Activated T-helper 17 cell treated with anti-CD3 and anti-CD28 coated beads, Interleukin-2, amount 50 U/mL, for 72 hours (primary cell): Measurements from ENCODE around the gene SYDE1. TPM values are rescaled to one million over a fixed set of nuclear protein-coding genes. Genes with fewer than 3 reads are reported as not detected.

Source experiments
- ATAC-seq: fragments of 150-1000 bp; cut with Tn5 transposase; replicated peaks from 2 replicates; pipeline ENCODE4 v1.10.0; 2021; ENCODE audit warnings: mild to moderate bottlenecking, moderate library complexity
- H3K27ac Mint-ChIP-seq: one replicate; pipeline ENCODE4 v1.8.0; 2022; ENCODE audit warnings: mixed read lengths
- H3K27me3 Mint-ChIP-seq: one replicate; pipeline ENCODE4 v1.8.0; 2022; ENCODE audit warnings: mixed read lengths
- H3K36me3 Mint-ChIP-seq: one replicate; pipeline ENCODE4 v1.8.0; 2022; ENCODE audit warnings: low read depth, mild to moderate bottlenecking, mixed read lengths
- H3K4me1 Mint-ChIP-seq: one replicate; pipeline ENCODE4 v1.8.0; 2022; ENCODE audit warnings: mixed read lengths
- H3K4me3 Mint-ChIP-seq: one replicate; pipeline ENCODE4 v1.8.0; 2022; ENCODE audit warnings: mild to moderate bottlenecking, mixed read lengths
- H3K9me3 Mint-ChIP-seq: one replicate; pipeline ENCODE4 v1.8.0; 2022; ENCODE audit warnings: mixed read lengths
- total RNA-seq, 2 donors: library from RNA; stranded (reverse); gene quantifications; one replicate each; pipeline ENCODE4 v1.2.3, GENCODE V29; 2022

The SYDE1 gene
- total RNA-seq, 2 donors from 2014 or later = 0.26 to 2.6 TPM

- Mint-ChIP-seq H3K36me3 (peaks cover 53% of the 10 kb centered on the region), H3K4me3 (no peak overlapping the region), H3K4me1 (no peaks in the 10 kb centered on the region), H3K27ac (no peak overlapping the region), H3K27me3 (no peaks in the 10 kb centered on the region), H3K9me3 (no peaks in the 10 kb centered on the region)
- no peak for ATAC-seq
Measured at GRCh38 chr19:15115080-15115479, 7.9 kb downstream of the SYDE1 start.

- no peaks in the 10 kb centered on the region for H3K4me1 Mint-ChIP-seq
- H3K27ac Mint-ChIP-seq = no peak overlapping the region
- H3K27me3 Mint-ChIP-seq = no peaks in the 10 kb centered on the region
- ATAC-seq = no peak
- H3K36me3 Mint-ChIP-seq = peaks cover 62% of the 10 kb centered on the region
- no peak overlapping the region for H3K4me3 Mint-ChIP-seq
- no peaks in the 10 kb centered on the region for H3K9me3 Mint-ChIP-seq
Measured at GRCh38 chr19:15115762-15116615, 8.8 kb downstream of the SYDE1 start.

- no peaks in the 10 kb centered on the region for H3K9me3 Mint-ChIP-seq
- no peak overlapping the region for H3K4me3 Mint-ChIP-seq
- peaks cover 71% of the 10 kb centered on the region for H3K36me3 Mint-ChIP-seq
- no peak for ATAC-seq
- no peaks in the 10 kb centered on the region for H3K27me3 Mint-ChIP-seq
- no peaks in the 10 kb centered on the region for H3K4me1 Mint-ChIP-seq
- no peak overlapping the region for H3K27ac Mint-ChIP-seq
Measured at GRCh38 chr19:15116856-15117255, 9.7 kb downstream of the SYDE1 start.

- H3K4me3 Mint-ChIP-seq = no peak overlapping the region
- ATAC-seq = no peak
- no peaks in the 10 kb centered on the region for H3K4me1 Mint-ChIP-seq
- H3K36me3 Mint-ChIP-seq = peaks cover 84% of the 10 kb centered on the region
- H3K27me3 Mint-ChIP-seq = no peaks in the 10 kb centered on the region
- H3K9me3 Mint-ChIP-seq = no peaks in the 10 kb centered on the region
- H3K27ac Mint-ChIP-seq = no peak overlapping the region
Measured at GRCh38 chr19:15118248-15118647, 11.0 kb downstream of the SYDE1 start.

GRCh38 chr19:15118789-15119494 is 11.7 kb downstream of the SYDE1 start:
- peaks cover 1% of the 10 kb centered on the region for H3K4me1 Mint-ChIP-seq
- peaks cover 86% of the 10 kb centered on the region for H3K36me3 Mint-ChIP-seq
- no peaks in the 10 kb centered on the region for H3K9me3 Mint-ChIP-seq
- H3K4me3 Mint-ChIP-seq = no peak overlapping the region
- no peak overlapping the region for H3K27ac Mint-ChIP-seq
- no peak for ATAC-seq
- H3K27me3 Mint-ChIP-seq = no peaks in the 10 kb centered on the region

GRCh38 chr19:15120135-15121026 is 13.2 kb downstream of the SYDE1 start:
- no peak overlapping the region for H3K4me3 Mint-ChIP-seq

GRCh38 chr19:15122331-15123030 is 15.3 kb downstream of the SYDE1 start:
- H3K36me3 Mint-ChIP-seq = peaks cover 68% of the 10 kb centered on the region
- no peak overlapping the region for H3K4me3 Mint-ChIP-seq

More at GRCh38 chr19:15120135-15121026, 13.2 kb downstream of the SYDE1 start:
- peak overlapping the region; percentile 11 for H3K27ac Mint-ChIP-seq
- peaks cover 5% of the 10 kb centered on the region for H3K4me1 Mint-ChIP-seq
- no peaks in the 10 kb centered on the region for H3K9me3 Mint-ChIP-seq
- peaks cover 84% of the 10 kb centered on the region for H3K36me3 Mint-ChIP-seq
- ATAC-seq = no peak
- no peaks in the 10 kb centered on the region for H3K27me3 Mint-ChIP-seq

GRCh38 chr19:15123031-15123890 is 16.1 kb downstream of the SYDE1 start:
- no peaks in the 10 kb centered on the region for H3K9me3 Mint-ChIP-seq
- peaks cover 60% of the 10 kb centered on the region for H3K36me3 Mint-ChIP-seq
- H3K27me3 Mint-ChIP-seq = no peaks in the 10 kb centered on the region
- H3K27ac Mint-ChIP-seq = no peak overlapping the region
- peak overlapping the region; percentile 88 for H3K4me3 Mint-ChIP-seq
- H3K4me1 Mint-ChIP-seq = peaks cover 5% of the 10 kb centered on the region
- ATAC-seq = no peak

More at GRCh38 chr19:15122331-15123030, 15.3 kb downstream of the SYDE1 start:
- ATAC-seq = no peak
- H3K27ac Mint-ChIP-seq = no peak overlapping the region
- peaks cover 5% of the 10 kb centered on the region for H3K4me1 Mint-ChIP-seq
- no peaks in the 10 kb centered on the region for H3K9me3 Mint-ChIP-seq
- no peaks in the 10 kb centered on the region for H3K27me3 Mint-ChIP-seq

- Mint-ChIP-seq H3K4me3 (peak overlapping the region; percentile 88), H3K4me1 (peaks cover 7% of the 10 kb centered on the region), H3K36me3 (peaks cover 54% of the 10 kb centered on the region), H3K27me3 (no peaks in the 10 kb centered on the region), H3K27ac (peak overlapping the region; percentile 93), H3K9me3 (no peaks in the 10 kb centered on the region)
- no peak for ATAC-seq
Measured at GRCh38 chr19:15123900-15124299, 16.7 kb downstream of the SYDE1 start.

GRCh38 chr19:15124572-15125231 is 17.5 kb downstream of the SYDE1 start:
- H3K9me3 Mint-ChIP-seq = no peaks in the 10 kb centered on the region
- peaks cover 13% of the 10 kb centered on the region for H3K4me1 Mint-ChIP-seq
- ATAC-seq = no peak
- peaks cover 46% of the 10 kb centered on the region for H3K36me3 Mint-ChIP-seq
- H3K27ac Mint-ChIP-seq = peak overlapping the region; percentile 93
- peak overlapping the region; percentile 88 for H3K4me3 Mint-ChIP-seq
- no peaks in the 10 kb centered on the region for H3K27me3 Mint-ChIP-seq

GRCh38 chr19:15125232-15126067 is 18.2 kb downstream of the SYDE1 start:
- Mint-ChIP-seq H3K36me3 (peaks cover 38% of the 10 kb centered on the region), H3K4me3 (peak overlapping the region; percentile 88), H3K27ac (peak overlapping the region; percentile 93), H3K9me3 (no peaks in the 10 kb centered on the region), H3K4me1 (peaks cover 19% of the 10 kb centered on the region), H3K27me3 (no peaks in the 10 kb centered on the region)
- ATAC-seq = peak; percentile 89
